ENCODE measurements around the gene SLC12A5.

Gene SLC12A5

GRCh38 chr20:46023148-46023484, 5.9 kb upstream of the SLC12A5 start:
- Histone ChIP-seq H2AFZ (ENCODE audit: low read length) (no peak overlapping the region), H3K4me3 (ENCODE audit: low read length) (no peak overlapping the region), H3K27me3 (replicated peaks; ENCODE audit: insufficient read depth, low read length) (peaks cover 47% of the 10 kb centered on the region), H3K9me3 (replicated peaks; ENCODE audit: insufficient read depth, low read length) (no peaks in the 10 kb centered on the region), H3K4me2 (ENCODE audit: low read depth, low read length) (no peak overlapping the region), H3K36me3 (replicated peaks; ENCODE audit: insufficient read depth, low read length) (no peaks in the 10 kb centered on the region), H3K9me2 (replicated peaks; ENCODE audit: insufficient read depth, low read length) (no peaks in the 10 kb centered on the region), H3K27ac (ENCODE audit: low read length) (no peak overlapping the region), H3K79me2 (ENCODE audit: low read length) (no peaks in the 10 kb centered on the region), H3K9ac (ENCODE audit: low read length) (no peak overlapping the region), H3K4me1 (ENCODE audit: low read length) (0 out of 2 replicates have a peak, but pooled peaks cover 5% of the 10 kb centered on the region), H3F3A (ENCODE audit: insufficient read depth, low read length) (no peaks in the 10 kb centered on the region), H4K20me1 (ENCODE audit: insufficient read depth, low read length) (no peaks in the 10 kb centered on the region)
- DNase-seq, result no peak
- TF ChIP-seq EZH2 (optimal IDR thresholded peaks at IDR 0.05; ENCODE audit: low read depth, low read length), result no peak
- TF ChIP-seq, protein P1, sequence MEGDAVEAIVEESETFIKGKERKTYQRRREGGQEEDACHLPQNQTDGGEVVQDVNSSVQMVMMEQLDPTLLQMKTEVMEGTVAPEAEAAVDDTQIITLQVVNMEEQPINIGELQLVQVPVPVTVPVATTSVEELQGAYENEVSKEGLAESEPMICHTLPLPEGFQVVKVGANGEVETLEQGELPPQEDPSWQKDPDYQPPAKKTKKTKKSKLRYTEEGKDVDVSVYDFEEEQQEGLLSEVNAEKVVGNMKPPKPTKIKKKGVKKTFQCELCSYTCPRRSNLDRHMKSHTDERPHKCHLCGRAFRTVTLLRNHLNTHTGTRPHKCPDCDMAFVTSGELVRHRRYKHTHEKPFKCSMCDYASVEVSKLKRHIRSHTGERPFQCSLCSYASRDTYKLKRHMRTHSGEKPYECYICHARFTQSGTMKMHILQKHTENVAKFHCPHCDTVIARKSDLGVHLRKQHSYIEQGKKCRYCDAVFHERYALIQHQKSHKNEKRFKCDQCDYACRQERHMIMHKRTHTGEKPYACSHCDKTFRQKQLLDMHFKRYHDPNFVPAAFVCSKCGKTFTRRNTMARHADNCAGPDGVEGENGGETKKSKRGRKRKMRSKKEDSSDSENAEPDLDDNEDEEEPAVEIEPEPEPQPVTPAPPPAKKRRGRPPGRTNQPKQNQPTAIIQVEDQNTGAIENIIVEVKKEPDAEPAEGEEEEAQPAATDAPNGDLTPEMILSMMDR (IDR thresholded peaks at IDR 0.05; ENCODE audit: low read length), result no peak
- no peak for TF ChIP-seq EZH2phosphoT487 (IDR thresholded peaks at IDR 0.05; ENCODE audit: low read length)

DNA sequence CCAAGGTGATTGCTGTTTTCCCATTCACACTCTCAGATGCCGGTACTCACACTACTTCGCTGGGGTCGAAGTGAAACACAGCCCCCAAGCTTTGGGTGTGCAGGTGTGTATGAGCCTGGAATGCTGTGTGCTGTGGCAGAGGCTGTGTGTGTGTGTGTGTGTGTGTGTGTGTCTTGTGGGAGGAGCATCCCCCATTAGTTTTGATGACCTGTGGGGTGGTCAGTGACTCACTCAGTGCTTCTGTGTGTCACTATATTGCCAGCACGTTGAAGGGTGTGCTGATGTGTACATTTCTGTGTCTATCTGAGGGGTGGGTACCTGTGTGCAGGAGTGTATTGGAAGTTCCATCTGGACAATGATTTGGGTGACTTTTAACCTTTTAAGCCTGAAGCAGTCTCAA, 5.0 kb upstream of the SLC12A5 start:
- TF ChIP-seq, protein P1 (IDR thresholded peaks at IDR 0.05; ENCODE audit: low read length), result no peak
- TF ChIP-seq EZH2 (optimal IDR thresholded peaks at IDR 0.05; ENCODE audit: low read depth, low read length), result no peak
- no peak for TF ChIP-seq EZH2phosphoT487 (IDR thresholded peaks at IDR 0.05; ENCODE audit: low read length)
- 0 out of 2 replicates have a peak, but pooled peaks cover 5% of the 10 kb centered on the region for H3K4me1 ChIP-seq (ENCODE audit: low read length)
- no peaks in the 10 kb centered on the region for H3K9me3 ChIP-seq (replicated peaks; ENCODE audit: insufficient read depth, low read length)
- H3F3A ChIP-seq (ENCODE audit: insufficient read depth, low read length), result no peaks in the 10 kb centered on the region
- no peak overlapping the region for H3K4me3 ChIP-seq (ENCODE audit: low read length)
- no peaks in the 10 kb centered on the region for H3K36me3 ChIP-seq (replicated peaks; ENCODE audit: insufficient read depth, low read length)
- H3K27ac ChIP-seq (ENCODE audit: low read length), result no peak overlapping the region
- peaks cover 56% of the 10 kb centered on the region for H3K27me3 ChIP-seq (replicated peaks; ENCODE audit: insufficient read depth, low read length)
- H3K9ac ChIP-seq (ENCODE audit: low read length), result no peak overlapping the region
- no peaks in the 10 kb centered on the region for H4K20me1 ChIP-seq (ENCODE audit: insufficient read depth, low read length)
- no peaks in the 10 kb centered on the region for H3K9me2 ChIP-seq (replicated peaks; ENCODE audit: insufficient read depth, low read length)
- no peak overlapping the region for H3K4me2 ChIP-seq (ENCODE audit: low read depth, low read length)
- no peaks in the 10 kb centered on the region for H3K79me2 ChIP-seq (ENCODE audit: low read length)
- DNase-seq, result no peak
- no peak overlapping the region for H2AFZ ChIP-seq (ENCODE audit: low read length)

GRCh38 chr20:46025376-46025783, 3.6 kb upstream of the SLC12A5 start:
- H4K20me1 ChIP-seq (ENCODE audit: insufficient read depth, low read length), result no peaks in the 10 kb centered on the region
- H3K36me3 ChIP-seq (replicated peaks; ENCODE audit: insufficient read depth, low read length), result no peaks in the 10 kb centered on the region
- H3K9me3 ChIP-seq (replicated peaks; ENCODE audit: insufficient read depth, low read length), result no peaks in the 10 kb centered on the region
- H3K27me3 ChIP-seq (replicated peaks; ENCODE audit: insufficient read depth, low read length), result peaks cover 58% of the 10 kb centered on the region
- 0 out of 2 replicates have a peak, but pooled peaks cover 5% of the 10 kb centered on the region for H3K4me1 ChIP-seq (ENCODE audit: low read length)
- TF ChIP-seq EZH2phosphoT487 (IDR thresholded peaks at IDR 0.05; ENCODE audit: low read length) (no peak), EZH2 (optimal IDR thresholded peaks at IDR 0.05; ENCODE audit: low read depth, low read length) (no peak)
- TF ChIP-seq, protein P1 (IDR thresholded peaks at IDR 0.05; ENCODE audit: low read length), result no peak
- DNase-seq, result no peak
- no peak overlapping the region for H2AFZ ChIP-seq (ENCODE audit: low read length)
- no peaks in the 10 kb centered on the region for H3K9me2 ChIP-seq (replicated peaks; ENCODE audit: insufficient read depth, low read length)
- H3K79me2 ChIP-seq (ENCODE audit: low read length), result no peaks in the 10 kb centered on the region
- no peak overlapping the region for H3K9ac ChIP-seq (ENCODE audit: low read length)
- H3K4me3 ChIP-seq (ENCODE audit: low read length), result no peak overlapping the region
- H3K27ac ChIP-seq (ENCODE audit: low read length), result no peak overlapping the region
- no peaks in the 10 kb centered on the region for H3F3A ChIP-seq (ENCODE audit: insufficient read depth, low read length)
- H3K4me2 ChIP-seq (ENCODE audit: low read depth, low read length), result no peak overlapping the region
